HUES64 (cell line): ENCODE data around the gene USP26.
"Not testable (repeated sequence)": the region's sequence is repeated elsewhere in the genome, so short reads cannot be mapped to it uniquely, and the experiment has no call there.

Source experiments
- H3K27ac ChIP-seq: 2 replicates; pipeline ENCODE4 v1.7.0; 2013; ENCODE audit warnings: low read depth, low read length, inconsistent platforms
- H3K27me3 ChIP-seq: 2 replicates; pipeline ENCODE4 v1.6.1; 2013; ENCODE audit warnings: mild to moderate bottlenecking, low read length; ENCODE audit not compliant: insufficient read depth
- H3K36me3 ChIP-seq: 2 replicates; pipeline ENCODE4 v1.6.1; 2013; ENCODE audit warnings: mild to moderate bottlenecking, low read length; ENCODE audit not compliant: insufficient read depth
- H3K4me1 ChIP-seq: 2 replicates; pipeline ENCODE4 v1.6.1; 2013; ENCODE audit warnings: mild to moderate bottlenecking, low read length, moderate library complexity; ENCODE audit not compliant: insufficient read depth
- H3K4me3 ChIP-seq: 2 replicates; pipeline ENCODE4 v1.5.1; 2013; ENCODE audit warnings: mild to moderate bottlenecking, low read length, moderate library complexity
- H3K9ac ChIP-seq: 2 replicates; pipeline ENCODE4 v1.6.1; 2013; ENCODE audit warnings: mild to moderate bottlenecking, low read depth, low read length
- H3K9me3 ChIP-seq: 2 replicates; pipeline ENCODE4 v1.6.1; 2013; ENCODE audit warnings: low read depth, low read length; ENCODE audit not compliant: insufficient read depth
- WGBS: fragments of 150-250, 120-280 bp; methylation state at CpG from one replicate; pipeline ENCODE4 v1.1.7; 2013; ENCODE audit warnings: missing lambda C conversion rate; 5-methylcytosine and 5-hydroxymethylcytosine counted together

The USP26 gene

DNA sequence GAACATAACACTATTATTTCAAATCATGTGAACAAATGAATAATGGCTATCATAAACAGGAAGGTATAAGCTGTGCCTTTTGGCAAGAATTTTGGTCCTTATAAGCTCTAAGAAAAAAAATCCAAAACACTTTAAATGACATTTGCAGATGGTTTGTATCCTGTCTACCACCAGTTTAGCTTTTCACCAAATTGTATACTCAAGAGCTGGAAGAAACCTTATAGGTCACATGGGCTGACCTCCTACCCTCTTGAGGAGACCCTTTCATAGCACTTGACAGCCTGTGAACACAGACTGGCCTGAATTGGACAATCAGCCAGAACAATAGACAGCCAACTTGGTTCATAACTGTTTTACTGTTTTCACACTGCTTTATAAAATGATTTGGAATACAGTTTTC, 24.3 kb downstream of the USP26 start:
- Histone ChIP-seq H3K9me3 (no peaks in the 10 kb centered on the region), H3K4me1 (no peaks in the 10 kb centered on the region), H3K36me3 (no peaks in the 10 kb centered on the region), H3K27ac (no peak overlapping the region), H3K9ac (no peak overlapping the region), H3K27me3 (no peaks in the 10 kb centered on the region), H3K4me3 (no peak overlapping the region)

DNA sequence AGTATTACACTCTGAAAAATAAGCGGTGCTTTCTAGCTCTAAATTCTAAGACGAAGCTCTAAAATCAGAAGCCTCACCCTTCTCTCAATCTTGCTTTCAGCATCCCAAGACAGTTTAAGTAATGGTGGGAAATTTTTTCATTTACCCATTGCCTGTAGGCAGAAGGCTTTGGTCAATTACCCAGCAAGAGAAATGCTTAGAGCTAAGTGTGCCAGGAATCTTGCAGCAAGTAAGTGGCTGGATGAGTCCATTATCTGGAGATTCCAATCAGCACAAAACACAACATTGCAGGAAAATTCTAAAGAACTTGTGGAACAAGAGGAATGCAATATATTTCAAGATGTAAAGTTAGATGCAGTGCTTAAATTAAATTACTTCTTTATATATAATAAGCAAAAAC, 28.4 kb downstream of the USP26 start:
- H3K36me3 ChIP-seq = no peaks in the 10 kb centered on the region
- no peaks in the 10 kb centered on the region for H3K4me1 ChIP-seq
- H3K27ac ChIP-seq = no peak overlapping the region
- H3K9me3 ChIP-seq = no peaks in the 10 kb centered on the region
- no peak overlapping the region for H3K9ac ChIP-seq
- no peaks in the 10 kb centered on the region for H3K27me3 ChIP-seq
- whole genome bisulfite sequencing = no CpG with 5 or more reads among the region's 2 CpGs
- H3K4me3 ChIP-seq = no peak overlapping the region

DNA sequence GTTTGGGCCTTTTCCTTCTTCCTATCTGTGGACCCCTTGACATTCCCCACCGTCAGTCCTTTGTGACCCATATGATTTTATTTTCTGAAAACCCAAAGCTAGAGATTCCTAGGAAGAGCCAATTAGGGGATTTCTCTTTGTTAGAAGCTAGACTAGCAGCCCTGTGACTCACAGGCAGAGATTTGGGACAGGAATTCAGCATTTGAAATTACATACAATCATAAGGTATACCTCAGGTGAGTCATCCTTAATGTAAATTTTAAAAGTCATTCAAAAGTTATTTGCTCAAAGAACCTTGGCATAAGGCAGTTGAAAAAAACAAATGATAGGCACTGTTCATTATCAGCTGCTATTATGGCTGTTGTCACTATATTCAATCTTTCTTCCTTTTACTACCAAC, 40.6 kb downstream of the USP26 start:
- Histone ChIP-seq H3K9me3 (no peaks in the 10 kb centered on the region), H3K9ac (no peak overlapping the region), H3K27me3 (no peaks in the 10 kb centered on the region), H3K4me3 (no peak overlapping the region), H3K4me1 (peaks cover 30% of the 10 kb centered on the region), H3K36me3 (no peaks in the 10 kb centered on the region), H3K27ac (no peak overlapping the region)
- no CpG with 5 or more reads among the region's 1 CpG for WGBS

DNA sequence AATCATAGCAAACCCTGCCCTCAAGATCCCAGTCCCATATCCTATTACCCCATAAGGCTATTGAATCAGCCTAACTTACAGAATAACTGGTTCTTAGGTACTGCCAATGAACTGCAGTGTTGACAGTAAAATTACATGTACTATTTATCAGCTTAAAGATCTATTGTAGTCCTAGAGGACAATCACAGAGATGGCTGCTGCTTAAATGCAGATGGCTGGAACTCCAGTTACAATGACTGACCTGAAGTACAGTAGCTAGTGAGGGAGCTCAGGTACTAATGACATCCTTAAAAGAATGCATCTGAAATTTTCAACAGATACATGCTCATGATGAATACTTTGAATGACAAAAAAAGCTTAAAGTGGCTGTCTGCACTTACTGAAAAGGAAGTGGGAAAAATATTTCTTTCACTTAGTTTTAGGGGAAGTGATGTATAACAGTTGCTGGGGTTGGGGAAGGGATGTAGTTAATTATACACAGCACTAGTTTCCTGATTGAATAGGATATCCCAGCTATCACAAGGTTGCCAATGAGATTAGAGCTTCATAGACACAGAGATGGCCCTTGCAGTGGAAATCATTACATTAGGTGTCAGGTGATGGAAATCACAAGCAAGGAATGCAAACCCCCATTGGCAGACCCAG, 42.0 kb downstream of the USP26 start:
- H3K27me3 ChIP-seq = no peaks in the 10 kb centered on the region

DNA sequence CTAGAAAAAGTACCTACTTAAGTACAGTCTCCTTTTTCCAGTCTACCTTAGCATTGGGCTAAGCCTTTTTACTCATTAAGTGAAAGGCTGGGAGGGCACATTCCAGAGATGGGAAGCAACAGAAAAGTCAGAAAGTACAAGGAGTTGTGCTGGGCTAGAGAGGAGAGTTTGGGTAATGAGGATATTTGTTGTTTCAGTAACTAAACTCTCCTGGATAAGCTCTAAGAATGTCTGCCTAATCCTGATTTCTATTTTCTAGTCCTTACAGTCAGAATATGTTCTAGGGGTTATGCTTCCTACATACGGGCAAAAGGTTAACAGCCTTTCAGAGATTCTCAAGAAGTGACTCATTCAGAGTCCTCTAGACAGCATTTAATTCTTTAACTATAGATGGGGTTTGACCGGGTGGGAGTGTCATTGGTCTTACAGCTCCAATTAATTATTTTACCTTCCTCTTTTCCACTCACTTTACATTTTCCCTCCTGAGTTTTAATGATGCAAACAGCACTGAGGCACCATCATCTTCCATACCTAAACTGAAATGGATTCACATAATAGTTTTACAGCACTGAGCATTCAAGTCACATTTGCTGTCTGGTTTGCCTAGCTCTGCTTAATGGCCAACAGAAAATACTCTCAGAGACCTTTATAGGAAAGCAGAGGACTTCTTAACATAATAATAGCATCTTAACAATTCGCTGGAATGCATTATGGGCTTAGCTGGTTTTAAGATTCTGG, 42.9 kb downstream of the USP26 start:
- no peak overlapping the region; the same call in 1 of the 2 replicates for H3K9ac ChIP-seq
- WGBS = 0% methylated on average over 1 of the region's 3 CpGs
- no peaks in the 10 kb centered on the region for H3K27me3 ChIP-seq
- peaks cover 30% of the 10 kb centered on the region for H3K4me1 ChIP-seq
- no peak overlapping the region; the same call in 1 of the 2 replicates for H3K4me3 ChIP-seq
- peak overlapping the region; percentile 57 for H3K27ac ChIP-seq
- no peaks in the 10 kb centered on the region for H3K9me3 ChIP-seq
- H3K36me3 ChIP-seq = no peaks in the 10 kb centered on the region

More for the DNA sequence above, 42.0 kb downstream of the USP26 start:
- Histone ChIP-seq H3K4me1 (peaks cover 30% of the 10 kb centered on the region), H3K36me3 (no peaks in the 10 kb centered on the region), H3K4me3 (no peak overlapping the region), H3K27ac (peak overlapping the region; percentile 57), H3K9ac (no peak overlapping the region), H3K9me3 (no peaks in the 10 kb centered on the region)

DNA sequence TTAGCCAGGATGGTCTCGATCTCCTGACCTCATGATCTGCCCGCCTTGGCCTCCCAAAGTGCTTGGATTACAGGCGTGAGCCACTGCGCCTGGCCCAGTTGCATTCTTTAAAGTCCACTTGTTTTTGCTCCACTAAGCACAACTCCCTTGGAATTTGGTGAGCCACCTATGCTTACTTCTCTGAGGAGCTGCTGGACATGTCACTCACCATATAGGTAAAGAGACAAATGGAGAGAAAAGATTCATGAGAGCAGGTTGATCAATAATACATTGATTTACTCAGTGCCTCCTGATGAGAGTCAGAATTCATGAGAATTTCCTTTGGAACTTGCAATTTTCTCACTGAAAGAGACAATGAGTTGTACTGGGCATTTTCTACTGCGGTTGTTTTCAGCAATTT, 48.2 kb downstream of the USP26 start:
- 96% methylated on average over 4 of the region's 5 CpGs for WGBS
- H3K4me3 ChIP-seq = no peak overlapping the region

DNA sequence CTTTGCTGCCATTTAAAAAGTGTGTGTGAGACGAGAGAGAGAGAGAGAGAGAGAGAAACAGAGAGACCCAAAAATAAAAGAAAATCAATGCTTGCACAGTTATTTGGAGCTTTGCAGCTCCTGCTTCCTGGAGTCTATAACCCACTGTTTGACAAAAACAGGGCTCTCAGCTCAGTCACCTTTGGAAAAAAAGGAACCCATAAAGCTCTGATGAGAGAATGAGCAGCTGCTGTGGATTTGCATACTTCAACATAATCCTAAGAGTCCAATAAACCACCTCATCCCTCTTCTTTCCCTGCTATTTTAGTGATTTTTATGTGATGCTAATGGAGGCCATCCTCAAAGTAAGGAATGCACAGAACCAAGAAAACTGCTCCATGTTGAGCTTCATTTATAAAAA, 50.3 kb downstream of the USP26 start:
- WGBS = no CpG with 5 or more reads among the region's 1 CpG
- Histone ChIP-seq H3K4me1 (no peaks in the 10 kb centered on the region), H3K36me3 (no peaks in the 10 kb centered on the region), H3K9ac (no peak overlapping the region), H3K27ac (no peak overlapping the region), H3K27me3 (no peaks in the 10 kb centered on the region), H3K9me3 (no peaks in the 10 kb centered on the region), H3K4me3 (no peak overlapping the region)

More for the DNA sequence above, 48.2 kb downstream of the USP26 start:
- H3K36me3 ChIP-seq = no peaks in the 10 kb centered on the region
- peaks cover 8% of the 10 kb centered on the region; the same call in 1 of the 2 replicates for H3K4me1 ChIP-seq
- no peak overlapping the region for H3K27ac ChIP-seq
- H3K9me3 ChIP-seq = no peaks in the 10 kb centered on the region
- no peak overlapping the region for H3K9ac ChIP-seq
- H3K27me3 ChIP-seq = no peaks in the 10 kb centered on the region

DNA sequence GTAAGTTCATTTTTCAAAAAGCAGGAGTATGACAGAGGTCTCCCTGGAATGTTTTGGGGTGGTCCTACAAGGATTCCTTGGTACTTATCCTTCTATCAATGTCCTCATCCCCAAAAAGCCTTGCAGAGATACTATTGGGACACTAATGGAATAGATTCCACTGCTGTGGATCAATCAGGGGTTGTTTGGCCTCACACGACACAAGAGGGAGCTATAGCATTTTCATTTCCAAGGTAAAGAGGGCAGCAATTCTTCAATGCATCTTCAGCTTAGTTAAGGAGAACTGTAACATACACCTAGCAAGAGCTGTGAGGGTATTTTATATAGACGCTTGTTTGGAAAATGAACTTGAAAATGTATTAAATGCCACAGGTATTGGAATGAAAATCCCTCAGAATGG, 50.9 kb downstream of the USP26 start:
- no peaks in the 10 kb centered on the region for H3K4me1 ChIP-seq
- no peaks in the 10 kb centered on the region for H3K36me3 ChIP-seq
- H3K4me3 ChIP-seq = no peak overlapping the region
- H3K9me3 ChIP-seq = no peaks in the 10 kb centered on the region
- H3K27ac ChIP-seq = no peak overlapping the region
- no peak overlapping the region for H3K9ac ChIP-seq
- no peaks in the 10 kb centered on the region for H3K27me3 ChIP-seq
- WGBS = 21% methylated on average over 1 of the region's 2 CpGs

DNA sequence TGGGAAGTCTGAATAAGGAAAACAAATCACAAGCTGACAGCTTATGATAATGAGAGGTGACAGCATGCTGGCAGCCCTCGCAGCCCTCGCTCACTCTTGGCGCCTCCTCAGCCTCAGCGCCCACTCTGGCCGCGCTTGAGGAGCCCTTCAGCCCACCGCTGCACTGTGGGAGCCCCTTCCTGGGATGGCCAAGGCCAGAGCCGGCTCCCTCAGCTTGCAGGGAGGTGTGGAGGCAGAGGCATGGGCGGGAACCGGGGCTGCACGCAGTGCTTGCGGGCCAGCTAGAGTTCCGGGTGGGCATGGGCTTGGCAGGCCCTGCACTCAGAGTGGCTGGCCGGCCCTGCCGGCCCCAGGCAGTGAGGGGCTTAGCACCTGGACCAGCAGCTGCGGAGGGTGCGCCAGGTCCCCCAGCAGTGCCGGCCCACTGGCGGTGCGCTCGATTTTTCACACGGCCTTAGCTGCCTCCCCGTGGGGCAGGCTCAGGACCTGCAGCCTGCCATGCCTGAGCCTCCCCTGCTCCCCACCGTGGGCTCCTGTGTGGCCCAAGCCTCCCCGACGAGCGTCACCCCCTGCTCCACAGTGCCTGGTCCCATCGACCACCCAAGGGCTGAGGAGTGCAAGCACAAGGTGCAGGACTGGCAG, 52.6 kb downstream of the USP26 start:
- 96% methylated on average over 28 of the region's 28 CpGs for WGBS

DNA sequence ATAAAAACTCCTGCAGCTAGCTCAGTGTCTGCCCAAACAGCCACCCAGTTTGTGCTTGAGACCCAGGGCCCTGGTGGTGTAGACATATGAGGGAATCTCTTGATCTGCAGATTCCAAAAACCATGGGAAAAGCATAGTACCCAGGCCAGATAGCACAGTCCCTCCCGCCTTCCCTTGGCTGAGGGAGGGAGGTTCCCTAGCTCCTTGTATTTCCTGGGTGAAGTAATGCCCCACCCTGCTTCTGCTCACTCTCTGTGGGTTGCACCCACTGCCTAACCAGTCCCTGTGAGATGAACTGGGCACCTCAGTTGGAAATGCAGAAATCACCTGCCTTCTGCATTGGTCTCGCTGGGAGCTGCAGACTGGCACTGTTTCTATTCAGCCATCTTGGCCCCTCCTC, 54.6 kb downstream of the USP26 start:
- no peaks in the 10 kb centered on the region for H3K27me3 ChIP-seq
- H3K4me1 ChIP-seq = no peaks in the 10 kb centered on the region
- no peak overlapping the region for H3K4me3 ChIP-seq
- no peak overlapping the region for H3K27ac ChIP-seq
- H3K36me3 ChIP-seq = no peaks in the 10 kb centered on the region
- no peaks in the 10 kb centered on the region for H3K9me3 ChIP-seq
- WGBS = 95% methylated on average over 2 of the region's 2 CpGs
- no peak overlapping the region for H3K9ac ChIP-seq

More for the DNA sequence above, 52.6 kb downstream of the USP26 start:
- H3K27ac ChIP-seq, H3K4me3 ChIP-seq, H3K36me3 ChIP-seq, H3K9ac ChIP-seq, H3K4me1 ChIP-seq, H3K27me3 ChIP-seq, H3K9me3 ChIP-seq: not testable (repeated sequence)

DNA sequence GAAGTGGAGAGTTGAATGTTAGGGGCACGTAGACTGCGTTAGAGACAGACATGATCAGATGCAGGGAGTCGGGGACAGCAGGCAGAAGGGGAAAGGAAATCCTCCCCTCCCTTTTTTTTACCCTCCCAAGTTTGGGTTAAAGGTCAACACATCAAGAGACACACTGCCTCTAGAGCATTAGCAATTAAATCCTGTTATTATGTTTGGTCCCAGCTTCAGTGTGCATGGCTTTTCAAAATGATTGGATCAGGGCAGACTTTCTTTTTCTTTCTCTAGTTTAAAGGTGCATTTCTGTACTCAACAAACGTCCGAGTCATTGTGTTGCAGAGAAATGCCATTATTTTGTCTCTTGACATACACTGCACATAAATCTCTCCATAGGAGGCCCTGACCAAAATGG, 63.9 kb downstream of the USP26 start:
- no peaks in the 10 kb centered on the region for H3K9me3 ChIP-seq
- no peak overlapping the region for H3K9ac ChIP-seq
- no peak overlapping the region for H3K27ac ChIP-seq
- 70% methylated on average over 5 of the region's 5 CpGs for WGBS
- no peak overlapping the region for H3K4me3 ChIP-seq
- no peaks in the 10 kb centered on the region for H3K36me3 ChIP-seq
- no peaks in the 10 kb centered on the region for H3K27me3 ChIP-seq
- H3K4me1 ChIP-seq = no peaks in the 10 kb centered on the region
